Chondrocyte (in vitro differentiated cells): ENCODE measurements around the gene COL18A1. TPM values are rescaled to one million over a fixed set of nuclear protein-coding genes. Genes with fewer than 3 reads are reported as not detected.
A peak's percentile ranks its signal among the peaks of the same experiment; 100 is the strongest.

ENCODE experiments used
- DNase-seq: peaks from one replicate; pipeline ENCODE4 v3.0.0; 2021; ENCODE audit warnings: mixed read lengths, low spot score
- H3K27ac Mint-ChIP-seq: one replicate; pipeline ENCODE4 v1.8.0; 2021; ENCODE audit warnings: mild to moderate bottlenecking, moderate library complexity, mixed read lengths; ENCODE audit not compliant: unreplicated experiment
- H3K27me3 Mint-ChIP-seq: 2 replicates; pipeline ENCODE4 v1.8.0; 2021; ENCODE audit warnings: low read depth, mixed read lengths
- H3K36me3 Mint-ChIP-seq: 2 replicates; pipeline ENCODE4 v1.8.0; 2021; ENCODE audit warnings: low read depth, mixed read lengths
- H3K4me1 Mint-ChIP-seq: 2 replicates; pipeline ENCODE4 v1.8.0; 2021; ENCODE audit warnings: low read depth, mild to moderate bottlenecking, mixed read lengths
- H3K4me3 Mint-ChIP-seq: one replicate; pipeline ENCODE4 v1.8.0; 2021; ENCODE audit warnings: mild to moderate bottlenecking, moderate library complexity, mixed read lengths; ENCODE audit not compliant: unreplicated experiment
- H3K9me3 Mint-ChIP-seq: 2 replicates; pipeline ENCODE4 v1.8.0; 2021; ENCODE audit warnings: low read depth, mixed read lengths
- total RNA-seq: library from RNA; stranded (reverse); gene quantifications from 3 replicates; pipeline ENCODE4 v1.2.1, GENCODE V29; 2021
- TF ChIP-seq, protein P1 (sequence below): fragments of 200-600 bp; sonication (generic); IDR thresholded peaks from 2 replicates; pipeline ENCODE4 v1.5.0; 2021; ENCODE audit warnings: antibody characterized with exemption, mild to moderate bottlenecking, moderate library complexity

COL18A1 gene
- total RNA-seq, 1 donor from 2014 or later, result 616 TPM

DNA sequence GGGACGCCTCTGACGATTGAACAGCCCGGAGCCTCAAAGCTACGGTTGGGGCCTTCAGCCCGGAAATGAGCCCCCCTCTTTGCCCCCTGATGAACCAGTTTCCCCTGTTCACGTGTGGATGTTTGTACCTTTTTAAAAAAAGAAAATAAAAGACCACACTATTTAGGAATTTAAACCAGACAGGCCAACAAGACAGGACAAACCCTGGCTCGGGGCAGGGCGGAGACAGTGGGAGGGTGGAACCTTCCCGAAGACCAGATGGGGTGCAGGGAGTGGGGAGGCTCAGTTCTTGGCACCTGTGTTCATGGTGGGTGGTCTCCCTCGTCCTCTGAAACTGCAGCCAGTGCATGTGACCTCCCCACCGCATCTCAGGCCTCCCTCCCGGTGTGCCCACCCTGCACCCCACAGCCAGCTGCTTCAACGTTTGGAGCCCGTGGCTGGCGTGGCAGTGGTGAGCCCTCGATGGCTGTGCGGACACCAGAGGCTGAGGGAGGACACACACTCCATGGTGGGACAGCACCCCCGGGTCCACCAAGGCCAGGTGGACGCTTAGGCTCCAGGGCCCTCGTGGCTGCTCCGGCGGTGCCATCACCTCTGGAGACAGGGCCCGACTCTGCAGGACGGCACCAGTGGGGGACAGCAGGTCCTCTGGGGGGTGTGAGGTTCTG lies 45.6 kb downstream of the COL18A1 start:
- no peak overlapping the region for H3K4me3 Mint-ChIP-seq
- peaks cover 52% of the 10 kb centered on the region for H3K4me1 Mint-ChIP-seq
- peak; percentile 87 for DNase-seq
- TF ChIP-seq, protein P1, sequence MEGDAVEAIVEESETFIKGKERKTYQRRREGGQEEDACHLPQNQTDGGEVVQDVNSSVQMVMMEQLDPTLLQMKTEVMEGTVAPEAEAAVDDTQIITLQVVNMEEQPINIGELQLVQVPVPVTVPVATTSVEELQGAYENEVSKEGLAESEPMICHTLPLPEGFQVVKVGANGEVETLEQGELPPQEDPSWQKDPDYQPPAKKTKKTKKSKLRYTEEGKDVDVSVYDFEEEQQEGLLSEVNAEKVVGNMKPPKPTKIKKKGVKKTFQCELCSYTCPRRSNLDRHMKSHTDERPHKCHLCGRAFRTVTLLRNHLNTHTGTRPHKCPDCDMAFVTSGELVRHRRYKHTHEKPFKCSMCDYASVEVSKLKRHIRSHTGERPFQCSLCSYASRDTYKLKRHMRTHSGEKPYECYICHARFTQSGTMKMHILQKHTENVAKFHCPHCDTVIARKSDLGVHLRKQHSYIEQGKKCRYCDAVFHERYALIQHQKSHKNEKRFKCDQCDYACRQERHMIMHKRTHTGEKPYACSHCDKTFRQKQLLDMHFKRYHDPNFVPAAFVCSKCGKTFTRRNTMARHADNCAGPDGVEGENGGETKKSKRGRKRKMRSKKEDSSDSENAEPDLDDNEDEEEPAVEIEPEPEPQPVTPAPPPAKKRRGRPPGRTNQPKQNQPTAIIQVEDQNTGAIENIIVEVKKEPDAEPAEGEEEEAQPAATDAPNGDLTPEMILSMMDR, result no peak
- peaks cover 9% of the 10 kb centered on the region for H3K36me3 Mint-ChIP-seq
- H3K27ac Mint-ChIP-seq, result no peak overlapping the region
- peaks cover 5% of the 10 kb centered on the region for H3K9me3 Mint-ChIP-seq
- H3K27me3 Mint-ChIP-seq, result no peaks in the 10 kb centered on the region

DNA sequence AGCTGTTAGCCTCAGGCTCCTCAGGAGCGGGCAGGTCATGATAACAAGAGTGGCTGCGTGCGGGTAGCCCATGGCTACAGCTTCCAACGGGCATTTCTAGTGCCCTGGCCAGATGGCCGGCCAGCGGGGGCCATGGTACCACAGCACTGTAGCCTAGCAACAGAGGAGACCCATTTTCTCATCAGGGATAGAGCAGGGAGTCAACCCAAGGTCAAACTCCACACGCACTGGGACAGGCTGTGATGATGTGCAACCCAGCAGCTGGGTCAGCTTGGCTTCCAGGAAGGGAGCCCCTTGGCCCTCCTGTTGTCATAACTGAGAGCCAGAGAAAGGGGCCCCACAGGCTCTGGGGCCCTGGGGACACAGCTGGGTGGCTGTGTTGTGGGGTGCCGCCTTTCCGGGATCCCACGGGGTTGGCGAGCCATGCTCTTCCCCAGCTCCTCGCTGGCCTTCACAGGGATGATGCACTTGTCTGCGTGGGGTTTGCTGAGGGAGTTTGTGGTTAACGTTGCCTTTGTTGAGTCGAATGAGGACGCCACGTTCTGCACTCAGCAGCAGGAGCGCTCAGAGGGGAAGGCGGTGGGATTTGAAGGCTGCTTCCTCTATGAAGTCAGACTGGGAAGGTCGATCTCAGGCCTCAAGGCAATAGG lies 46.3 kb downstream of the COL18A1 start:
- peaks cover 4% of the 10 kb centered on the region for H3K9me3 Mint-ChIP-seq
- H3K36me3 Mint-ChIP-seq, result peaks cover 5% of the 10 kb centered on the region
- H3K4me3 Mint-ChIP-seq, result no peak overlapping the region
- TF ChIP-seq, protein P1, result no peak
- peaks cover 52% of the 10 kb centered on the region for H3K4me1 Mint-ChIP-seq
- no peak overlapping the region for H3K27ac Mint-ChIP-seq
- no peaks in the 10 kb centered on the region for H3K27me3 Mint-ChIP-seq
- no peak for DNase-seq

DNA sequence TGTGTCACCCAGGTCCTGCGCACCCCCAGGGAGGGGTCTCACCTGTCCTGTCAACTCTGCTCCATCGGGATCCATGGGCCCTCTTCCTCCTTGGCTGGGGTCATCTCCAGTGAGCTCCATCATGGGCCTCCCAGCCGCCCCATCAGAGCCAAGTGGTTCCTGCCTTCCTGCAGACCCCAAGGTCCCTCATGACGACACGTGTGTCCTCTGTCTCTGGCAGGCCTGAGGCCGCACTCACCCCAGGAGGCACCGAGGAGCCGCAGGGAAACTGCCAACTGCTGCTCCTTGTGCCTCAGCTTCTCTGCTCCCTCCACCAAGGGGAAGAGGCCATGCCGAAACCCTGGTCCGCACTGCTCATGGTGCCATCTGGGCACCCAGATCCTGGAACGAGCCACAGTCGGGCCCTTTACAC lies 46.8 kb downstream of the COL18A1 start:
- TF ChIP-seq, protein P1, result no peak
- no peak overlapping the region for H3K27ac Mint-ChIP-seq
- H3K4me1 Mint-ChIP-seq, result peaks cover 51% of the 10 kb centered on the region
- DNase-seq, result peak; percentile 78
- H3K9me3 Mint-ChIP-seq, result peaks cover 2% of the 10 kb centered on the region
- peaks cover 4% of the 10 kb centered on the region for H3K36me3 Mint-ChIP-seq
- no peak overlapping the region for H3K4me3 Mint-ChIP-seq
- H3K27me3 Mint-ChIP-seq, result no peaks in the 10 kb centered on the region

DNA sequence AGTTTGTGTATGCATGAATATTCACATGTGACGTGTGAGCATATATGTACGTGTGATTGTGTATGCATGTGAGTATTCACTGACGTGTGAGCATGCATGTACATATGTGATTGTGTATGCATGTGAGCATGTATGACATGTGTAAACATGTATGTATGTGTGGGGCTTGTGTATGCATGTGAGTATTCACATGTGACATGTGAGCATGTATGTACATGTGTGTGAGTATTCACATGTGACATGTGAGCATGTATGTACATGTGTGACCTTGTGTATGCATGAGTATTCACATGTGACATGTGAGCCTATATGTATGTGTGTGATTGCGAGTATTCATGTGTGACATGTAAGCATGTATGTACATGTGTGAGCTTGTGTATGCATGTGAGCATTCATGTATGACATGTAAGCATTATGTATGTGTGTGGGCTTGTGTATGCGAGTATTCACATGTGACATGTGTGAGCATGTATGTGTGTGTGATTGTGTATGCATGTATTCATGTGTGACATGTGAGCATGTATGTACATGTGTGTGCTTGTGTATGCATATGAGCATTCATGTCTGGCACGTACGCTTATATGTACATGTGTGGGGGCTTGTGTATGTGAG lies 47.8 kb downstream of the COL18A1 start:
- peaks cover 44% of the 10 kb centered on the region for H3K4me1 Mint-ChIP-seq
- DNase-seq, result no peak

More for the DNA sequence above, 47.8 kb downstream of the COL18A1 start:
- Mint-ChIP-seq H3K9me3 (no peaks in the 10 kb centered on the region), H3K4me3 (no peak overlapping the region), H3K27me3 (no peaks in the 10 kb centered on the region), H3K36me3 (peaks cover 4% of the 10 kb centered on the region), H3K27ac (no peak overlapping the region)
- TF ChIP-seq, protein P1, result no peak
